K562 (cell line): ENCODE results near the gene TMEM273. TPM values are rescaled to one million over a fixed set of nuclear protein-coding genes. Genes with fewer than 3 reads are reported as not detected.

Experiments used
- ARID1B ChIP-seq: fragments of 450-650 bp; IDR thresholded peaks from 2 replicates; pipeline ENCODE4 v1.6.1; 2016; ENCODE audit warnings: antibody characterized with exemption, mild to moderate bottlenecking, inconsistent platforms
- BRD4 ChIP-seq: fragments of 200-600 bp; sonication (generic); IDR thresholded peaks from 2 replicates; pipeline ENCODE4 v1.6.1; 2017; ENCODE audit warnings: inconsistent platforms
- CBFA2T3 ChIP-seq: fragments of 450-650 bp; IDR thresholded peaks from 2 replicates; pipeline ENCODE4 v1.6.1; 2017
- DNMT1 ChIP-seq: fragments of 450-650 bp; IDR thresholded peaks from 2 replicates; pipeline ENCODE4 v1.6.1; 2016; ENCODE audit warnings: antibody characterized with exemption, mild to moderate bottlenecking
- GATAD2B ChIP-seq: fragments of 450-650 bp; IDR thresholded peaks from 2 replicates; pipeline ENCODE4 v1.6.1; 2017; ENCODE audit warnings: mild to moderate bottlenecking, borderline replicate concordance
- HNRNPLL ChIP-seq: fragments of 200-400 bp; formaldehyde crosslinking; IDR thresholded peaks from 2 replicates; pipeline ENCODE4 v1.6.1; 2017; ENCODE audit warnings: low read length, low read depth, mild to moderate bottlenecking; ENCODE audit not compliant: poor library complexity, severe bottlenecking
- KDM5B ChIP-seq: fragments of 200-600 bp; sonication (generic); IDR thresholded peaks from 2 replicates; pipeline ENCODE4 v1.6.1; 2012; ENCODE audit warnings: low read depth, mild to moderate bottlenecking, moderate library complexity, low read length, control low read depth, inconsistent platforms; ENCODE audit not compliant: insufficient replicate concordance
- MYC ChIP-seq, 2 experiments: fragments of 250-450 bp in 1 of 2; sonication (Bioruptor Pico) in 1 of 2; IDR thresholded peaks; 2 replicates each; pipeline versions ENCODE4 v1.5.1 to v1.6.1; 2012 to 2021; ENCODE audit warnings: low read depth in 2 of 2, borderline replicate concordance in 1 of 2, improper control_type of control experiment in 1 of 2, low read length in 1 of 2, mild to moderate bottlenecking in 1 of 2, moderate library complexity in 1 of 2
- PCBP2 ChIP-seq: fragments of 200-400 bp; formaldehyde crosslinking; IDR thresholded peaks from 2 replicates; pipeline ENCODE4 v1.6.1; 2018; ENCODE audit warnings: low read length, low read depth, mild to moderate bottlenecking, moderate library complexity; ENCODE audit not compliant: poor library complexity, severe bottlenecking
- POU5F1 ChIP-seq: fragments of 150-350 bp; IDR thresholded peaks from 2 replicates; pipeline ENCODE4 v1.6.1; 2014; ENCODE audit warnings: borderline replicate concordance, low read length, low read depth, mild to moderate bottlenecking; ENCODE audit not compliant: partially characterized antibody
- PURB ChIP-seq: sonication (generic); formaldehyde crosslinking; IDR thresholded peaks from 2 replicates; pipeline ENCODE4 v1.9.0; 2021; ENCODE audit warnings: low read depth, mild to moderate bottlenecking, missing genetic modification reagents
- RAD51 ChIP-seq: fragments of 450-650 bp; IDR thresholded peaks from 2 replicates; pipeline ENCODE4 v1.7.1; 2016; ENCODE audit warnings: low read depth, mild to moderate bottlenecking, borderline replicate concordance
- SLC30A9 ChIP-seq: fragments of 250-450 bp; sonication (Bioruptor Pico); IDR thresholded peaks from 2 replicates; pipeline ENCODE4 v1.8.0; 2022; ENCODE audit warnings: mild to moderate bottlenecking, moderate library complexity
- SMAD3 ChIP-seq: fragments of 450-650 bp; formaldehyde crosslinking; conservative IDR thresholded peaks from 2 replicates; pipeline ENCODE4 v1.4.0; 2020; ENCODE audit warnings: mild to moderate bottlenecking
- TSC22D4 ChIP-seq: fragments of 450-650 bp; IDR thresholded peaks from 2 replicates; pipeline ENCODE4 v1.6.1; 2016; ENCODE audit warnings: missing genetic modification characterization, missing biosample characterization, control low read depth
- ZNF239 ChIP-seq: fragments of 250-450 bp; sonication (Bioruptor Pico); IDR thresholded peaks from 2 replicates; pipeline ENCODE4 v1.4.0; 2020; ENCODE audit warnings: mild to moderate bottlenecking
- ZNF668 ChIP-seq: fragments of 250-450 bp; sonication (Bioruptor Pico); IDR thresholded peaks from 2 replicates; pipeline ENCODE4 v1.8.0; 2022; ENCODE audit warnings: mild to moderate bottlenecking, inconsistent platforms
- polyA plus RNA-seq, 8 experiments: library from polyadenylated mRNA; depleted of rRNA in 4 of 8; stranded (reverse) in 5 of 8; unstranded in 3 of 8; fragments of >200 nt; fragmentation: Nextera tagmentation in 2 of 8; fragmentation: Illumina TruSeq in 1 of 8; extraction: Ambion mirVana in 2 of 8; extraction: Trizol in 1 of 8; gene quantifications; 2 replicates each; pipeline versions ENCODE4 v1.2.1 to v1.2.3, GENCODE V29; 2011 to 2014; ENCODE audit warnings: inconsistent platforms in 1 of 8, missing spikeins in 1 of 8
- total RNA-seq, 7 experiments: library from RNA; depleted of rRNA in 6 of 7; stranded (reverse); fragments of >200 nt in 6 of 7; fragmentation: Illumina TruSeq in 2 of 7; extraction: Trizol in 2 of 7; gene quantifications; 2 replicates each; pipeline versions ENCODE4 v1.2.1 to v1.2.3, GENCODE V29; 2011 to 2021; ENCODE audit warnings: low replicate concordance in 1 of 7
- TF ChIP-seq, protein P1 (sequence below): fragments of 250-450 bp; sonication (Bioruptor Pico); IDR thresholded peaks from 2 replicates; pipeline ENCODE4 v1.4.0; 2020
- TF ChIP-seq, protein P2 (sequence below): fragments of 250-450 bp; sonication (Bioruptor Pico); IDR thresholded peaks from 2 replicates; pipeline ENCODE4 v1.5.0; 2020; ENCODE audit warnings: mild to moderate bottlenecking, borderline replicate concordance
- TF ChIP-seq, protein P3 (sequence below): IDR thresholded peaks from 2 replicates; pipeline ENCODE4 v1.6.1; 2016; ENCODE audit warnings: missing genetic modification characterization, missing compliant biosample characterization
- TF ChIP-seq, protein P4 (sequence below), 2 experiments: fragments of 200-800 bp in 1 of 2; sonication (Bioruptor generic) in 1 of 2; sonication (generic) in 1 of 2; formaldehyde crosslinking in 1 of 2; IDR thresholded peaks in 1 of 2; conservative IDR thresholded peaks in 1 of 2; 2 replicates each; pipeline versions ENCODE4 v1.5.0 to v1.6.1; 2016 to 2020; ENCODE audit warnings: missing compliant biosample characterization in 1 of 2, missing genetic modification characterization in 1 of 2, missing genetic modification reagents in 1 of 2

The TMEM273 gene
- total and polyA plus RNA-seq, 9 of the 15 experiments (the other 6 are each of a cell fraction or from before 2014, with no cell fraction given): 39.2 to 131 (median 95.6) TPM

DNA sequence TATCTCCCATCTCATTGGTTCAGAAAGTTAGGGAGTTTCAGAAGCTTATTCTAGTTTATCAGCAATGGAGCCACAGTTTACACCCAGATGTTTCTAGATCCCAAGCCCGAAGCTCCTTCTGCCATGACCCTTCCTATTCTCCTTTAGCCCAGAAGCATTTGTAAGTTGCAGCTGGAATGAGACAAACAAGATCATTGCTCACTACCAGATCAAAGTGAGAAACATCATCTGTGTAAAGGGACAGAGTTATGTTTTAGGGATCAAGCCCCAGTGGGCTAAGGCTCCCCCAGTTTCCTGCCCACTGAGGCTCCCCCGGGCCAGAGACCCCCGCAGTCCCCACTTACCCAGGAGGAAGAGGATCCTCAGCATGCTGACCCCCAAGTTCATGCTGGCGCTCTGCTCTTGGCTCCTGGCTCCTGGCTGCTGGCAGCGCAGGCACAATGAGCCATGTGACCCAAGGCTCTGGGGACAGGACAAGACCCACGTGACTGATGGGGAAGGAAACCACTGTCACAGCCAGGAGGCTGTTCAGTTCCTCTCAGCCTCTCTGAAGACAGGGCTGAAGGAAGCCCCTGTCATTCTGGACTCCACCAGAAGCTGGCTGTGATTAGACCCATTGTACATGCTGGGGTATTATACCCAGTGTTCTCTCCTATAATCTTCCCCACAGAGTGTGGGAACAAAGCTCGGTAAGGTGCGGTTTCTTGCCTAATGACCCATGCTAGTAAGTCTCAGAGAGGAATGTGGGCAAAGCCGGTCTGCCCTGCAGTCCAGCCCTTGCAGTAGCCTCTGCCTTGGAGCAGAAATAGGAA, at the start of gene TMEM273 (continued):
- TF ChIP-seq, protein P1, sequence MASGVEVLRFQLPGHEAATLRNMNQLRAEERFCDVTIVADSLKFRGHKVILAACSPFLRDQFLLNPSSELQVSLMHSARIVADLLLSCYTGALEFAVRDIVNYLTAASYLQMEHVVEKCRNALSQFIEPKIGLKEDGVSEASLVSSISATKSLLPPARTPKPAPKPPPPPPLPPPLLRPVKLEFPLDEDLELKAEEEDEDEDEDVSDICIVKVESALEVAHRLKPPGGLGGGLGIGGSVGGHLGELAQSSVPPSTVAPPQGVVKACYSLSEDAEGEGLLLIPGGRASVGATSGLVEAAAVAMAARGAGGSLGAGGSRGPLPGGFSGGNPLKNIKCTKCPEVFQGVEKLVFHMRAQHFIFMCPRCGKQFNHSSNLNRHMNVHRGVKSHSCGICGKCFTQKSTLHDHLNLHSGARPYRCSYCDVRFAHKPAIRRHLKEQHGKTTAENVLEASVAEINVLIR (CRISPR knock-in tag): no peak
- TF ChIP-seq DNMT1 (no peak), PURB (CRISPR knock-in tag) (no peak), KDM5B (peak; percentile 93), TSC22D4 (tag) (no peak), HNRNPLL (no peak), SLC30A9 (no peak), SMAD3 (CRISPR knock-in tag) (no peak), RAD51 (peak; percentile 97), BRD4 (no peak), ZNF668 (CRISPR knock-in tag) (no peak), MYC (IDR thresholded peaks at IDR 0.05; ENCODE audit: low read depth, low read length) (peak; percentile 89), MYC (CRISPR knock-in tag; IDR thresholded peaks at IDR 0.05; ENCODE audit: borderline replicate concordance, low read depth) (no peak; the same call in 1 of the 2 replicates), ARID1B (0 out of 2 replicates have a peak, but pooled peaks have one; percentile 24), CBFA2T3 (no peak), GATAD2B (no peak), PCBP2 (no peak), POU5F1 (no peak), ZNF239 (no peak)
- TF ChIP-seq, protein P2, sequence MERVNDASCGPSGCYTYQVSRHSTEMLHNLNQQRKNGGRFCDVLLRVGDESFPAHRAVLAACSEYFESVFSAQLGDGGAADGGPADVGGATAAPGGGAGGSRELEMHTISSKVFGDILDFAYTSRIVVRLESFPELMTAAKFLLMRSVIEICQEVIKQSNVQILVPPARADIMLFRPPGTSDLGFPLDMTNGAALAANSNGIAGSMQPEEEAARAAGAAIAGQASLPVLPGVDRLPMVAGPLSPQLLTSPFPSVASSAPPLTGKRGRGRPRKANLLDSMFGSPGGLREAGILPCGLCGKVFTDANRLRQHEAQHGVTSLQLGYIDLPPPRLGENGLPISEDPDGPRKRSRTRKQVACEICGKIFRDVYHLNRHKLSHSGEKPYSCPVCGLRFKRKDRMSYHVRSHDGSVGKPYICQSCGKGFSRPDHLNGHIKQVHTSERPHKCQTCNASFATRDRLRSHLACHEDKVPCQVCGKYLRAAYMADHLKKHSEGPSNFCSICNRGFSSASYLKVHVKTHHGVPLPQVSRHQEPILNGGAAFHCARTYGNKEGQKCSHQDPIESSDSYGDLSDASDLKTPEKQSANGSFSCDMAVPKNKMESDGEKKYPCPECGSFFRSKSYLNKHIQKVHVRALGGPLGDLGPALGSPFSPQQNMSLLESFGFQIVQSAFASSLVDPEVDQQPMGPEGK: 0 out of 2 replicates have a peak, but pooled peaks have one; percentile 6
- TF ChIP-seq, protein P3, sequence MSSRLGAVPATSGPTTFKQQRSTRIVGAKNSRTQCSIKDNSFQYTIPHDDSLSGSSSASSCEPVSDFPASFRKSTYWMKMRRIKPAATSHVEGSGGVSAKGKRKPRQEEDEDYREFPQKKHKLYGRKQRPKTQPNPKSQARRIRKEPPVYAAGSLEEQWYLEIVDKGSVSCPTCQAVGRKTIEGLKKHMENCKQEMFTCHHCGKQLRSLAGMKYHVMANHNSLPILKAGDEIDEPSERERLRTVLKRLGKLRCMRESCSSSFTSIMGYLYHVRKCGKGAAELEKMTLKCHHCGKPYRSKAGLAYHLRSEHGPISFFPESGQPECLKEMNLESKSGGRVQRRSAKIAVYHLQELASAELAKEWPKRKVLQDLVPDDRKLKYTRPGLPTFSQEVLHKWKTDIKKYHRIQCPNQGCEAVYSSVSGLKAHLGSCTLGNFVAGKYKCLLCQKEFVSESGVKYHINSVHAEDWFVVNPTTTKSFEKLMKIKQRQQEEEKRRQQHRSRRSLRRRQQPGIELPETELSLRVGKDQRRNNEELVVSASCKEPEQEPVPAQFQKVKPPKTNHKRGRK (tag): no peak
- TF ChIP-seq, protein P4, sequence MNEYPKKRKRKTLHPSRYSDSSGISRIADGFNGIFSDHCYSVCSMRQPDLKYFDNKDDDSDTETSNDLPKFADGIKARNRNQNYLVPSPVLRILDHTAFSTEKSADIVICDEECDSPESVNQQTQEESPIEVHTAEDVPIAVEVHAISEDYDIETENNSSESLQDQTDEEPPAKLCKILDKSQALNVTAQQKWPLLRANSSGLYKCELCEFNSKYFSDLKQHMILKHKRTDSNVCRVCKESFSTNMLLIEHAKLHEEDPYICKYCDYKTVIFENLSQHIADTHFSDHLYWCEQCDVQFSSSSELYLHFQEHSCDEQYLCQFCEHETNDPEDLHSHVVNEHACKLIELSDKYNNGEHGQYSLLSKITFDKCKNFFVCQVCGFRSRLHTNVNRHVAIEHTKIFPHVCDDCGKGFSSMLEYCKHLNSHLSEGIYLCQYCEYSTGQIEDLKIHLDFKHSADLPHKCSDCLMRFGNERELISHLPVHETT (CRISPR knock-in tag; conservative IDR thresholded peaks at IDR 0.05 in 1 of 2, IDR thresholded peaks at IDR 0.05 in 1 of 2): no peak
